Measurements from ENCODE around the gene GRHL1. TPM values are rescaled to one million over a fixed set of nuclear protein-coding genes. Genes with fewer than 3 reads are reported as not detected.

GRHL1 gene
- total RNA-seq, 4 donors from 2014 or later = 0.29 to 1.0 (median 0.75) TPM

DNA sequence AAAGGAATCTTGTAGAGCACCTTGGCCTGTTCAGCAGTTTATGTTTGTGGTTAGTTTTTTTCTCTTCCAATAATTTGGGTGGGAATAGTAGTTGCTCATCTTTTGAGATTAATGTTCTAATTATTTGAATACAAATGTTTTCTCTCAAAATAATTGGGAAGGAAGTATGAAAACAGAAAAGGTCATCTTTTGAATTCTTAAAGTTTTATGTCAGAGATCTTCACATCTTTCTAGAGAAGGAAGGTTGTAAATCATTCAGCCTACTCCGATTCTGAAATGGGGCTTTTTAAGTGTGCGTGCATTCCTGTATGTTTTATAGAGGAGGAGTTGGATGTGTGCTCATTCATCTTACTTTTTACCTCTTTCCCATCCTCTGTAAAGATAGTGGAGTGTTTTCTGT is 29.0 kb downstream of the GRHL1 start:
- Histone ChIP-seq H3K4me3 (no peak overlapping the region), H3K4me1 (peaks cover 19 to 24% of the 10 kb centered on the region in 2 donors), H3K27ac (no peak overlapping the region), H3K36me3 (no peaks in the 10 kb centered on the region), H3K27me3 (no peaks in the 10 kb centered on the region), H3K9me3 (no peaks in the 10 kb centered on the region)
- in situ Hi-C loops (cut with MboI; ENCODE audit: low sequenced_read_pairs in 4 of 4) = loop anchor here in 2 of 4 donors (5.0 kb wide), 1 partner anchor 67 kb away; no protein-coding TSS in a partner anchor
- intact Hi-C loops (cut with DNase I; ENCODE audit: low total_unique reads) = no loop called here
- DNase-seq (no peak), ATAC-seq (no peak)
- no peak for TF ChIP-seq POLR2A (IDR thresholded peaks at IDR 0.05)
- TF ChIP-seq, protein P1, sequence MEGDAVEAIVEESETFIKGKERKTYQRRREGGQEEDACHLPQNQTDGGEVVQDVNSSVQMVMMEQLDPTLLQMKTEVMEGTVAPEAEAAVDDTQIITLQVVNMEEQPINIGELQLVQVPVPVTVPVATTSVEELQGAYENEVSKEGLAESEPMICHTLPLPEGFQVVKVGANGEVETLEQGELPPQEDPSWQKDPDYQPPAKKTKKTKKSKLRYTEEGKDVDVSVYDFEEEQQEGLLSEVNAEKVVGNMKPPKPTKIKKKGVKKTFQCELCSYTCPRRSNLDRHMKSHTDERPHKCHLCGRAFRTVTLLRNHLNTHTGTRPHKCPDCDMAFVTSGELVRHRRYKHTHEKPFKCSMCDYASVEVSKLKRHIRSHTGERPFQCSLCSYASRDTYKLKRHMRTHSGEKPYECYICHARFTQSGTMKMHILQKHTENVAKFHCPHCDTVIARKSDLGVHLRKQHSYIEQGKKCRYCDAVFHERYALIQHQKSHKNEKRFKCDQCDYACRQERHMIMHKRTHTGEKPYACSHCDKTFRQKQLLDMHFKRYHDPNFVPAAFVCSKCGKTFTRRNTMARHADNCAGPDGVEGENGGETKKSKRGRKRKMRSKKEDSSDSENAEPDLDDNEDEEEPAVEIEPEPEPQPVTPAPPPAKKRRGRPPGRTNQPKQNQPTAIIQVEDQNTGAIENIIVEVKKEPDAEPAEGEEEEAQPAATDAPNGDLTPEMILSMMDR (IDR thresholded peaks at IDR 0.05 in 4 of 5, conservative IDR thresholded peaks at IDR 0.05 in 1 of 5) = no peak

DNA sequence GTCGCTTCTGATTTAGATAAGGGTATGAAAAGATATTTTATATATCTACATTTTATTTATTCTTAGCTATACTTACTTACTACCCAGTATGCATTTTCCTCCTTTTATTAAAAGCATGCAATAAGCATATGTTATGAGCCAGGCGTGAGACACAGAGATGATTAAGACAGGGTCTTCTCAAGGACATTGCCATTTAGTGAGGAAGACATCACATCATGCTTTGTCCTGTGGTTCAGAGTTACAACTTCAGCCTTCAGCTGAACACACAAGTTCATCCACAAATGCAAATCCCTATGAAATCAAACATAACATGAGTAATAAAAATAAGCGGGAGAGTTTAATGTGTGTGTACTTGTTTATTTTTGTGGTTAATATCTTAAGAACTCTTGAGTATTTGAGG is 30.2 kb downstream of the GRHL1 start:
- no peak overlapping the region for H3K27ac ChIP-seq
- H3K9me3 ChIP-seq = no peaks in the 10 kb centered on the region
- no peak overlapping the region for H3K4me3 ChIP-seq
- TF ChIP-seq POLR2A (IDR thresholded peaks at IDR 0.05) = no peak
- TF ChIP-seq, protein P1 (IDR thresholded peaks at IDR 0.05 in 4 of 5, conservative IDR thresholded peaks at IDR 0.05 in 1 of 5) = no peak
- H3K27me3 ChIP-seq = no peaks in the 10 kb centered on the region
- ATAC-seq = no peak
- no peaks in the 10 kb centered on the region for H3K36me3 ChIP-seq
- DNase-seq = no peak
- in situ Hi-C loops (cut with MboI; ENCODE audit: low sequenced_read_pairs in 4 of 4) = loop anchor here in 2 of 4 donors (5.0 kb wide), 1 partner anchor 66 kb away; no protein-coding TSS in a partner anchor
- H3K4me1 ChIP-seq = peaks cover 12 to 22% of the 10 kb centered on the region in 2 donors
- intact Hi-C loops (cut with DNase I; ENCODE audit: low total_unique reads) = no loop called here

DNA sequence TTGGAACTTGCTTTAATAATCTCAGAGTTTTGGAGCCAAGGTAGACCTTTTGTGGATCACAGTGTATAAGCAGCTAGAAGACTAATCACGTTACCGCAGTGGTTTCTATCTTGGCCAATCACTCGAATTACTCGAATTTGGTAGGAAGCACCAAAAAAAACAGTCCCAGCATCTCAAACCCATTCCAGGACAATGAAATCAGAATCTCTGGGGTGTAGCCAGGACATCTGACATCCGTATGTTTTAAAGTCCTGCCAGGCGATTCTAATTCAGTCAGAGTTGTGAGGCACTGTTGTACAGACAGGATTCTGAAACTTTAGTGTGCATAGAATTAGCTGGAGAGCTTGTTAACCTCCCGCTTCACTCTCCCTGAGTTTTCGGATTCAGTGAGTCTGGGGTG is 30.8 kb downstream of the GRHL1 start:
- intact Hi-C loops (cut with DNase I; ENCODE audit: low total_unique reads) = no loop called here
- H3K36me3 ChIP-seq = no peaks in the 10 kb centered on the region

DNA sequence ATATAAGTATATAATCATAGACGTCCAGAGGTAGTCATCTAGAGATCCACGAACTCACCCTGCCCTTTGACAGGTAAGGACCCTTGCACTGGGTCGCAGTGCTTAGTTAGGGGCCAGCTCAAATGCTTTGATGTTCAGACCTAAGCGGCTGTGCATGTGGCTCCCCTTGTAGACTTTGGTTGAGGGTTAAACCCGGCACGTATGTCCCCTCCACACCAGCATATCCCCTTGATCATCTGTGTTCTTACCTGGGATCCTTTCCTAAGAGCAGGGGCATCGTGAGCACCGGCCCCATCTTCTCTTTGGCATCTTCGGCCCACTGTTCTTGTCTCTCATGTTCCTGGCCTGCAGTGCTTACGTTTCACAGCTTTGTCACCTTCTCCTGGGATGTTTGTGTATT is 31.4 kb downstream of the GRHL1 start:
- intact Hi-C loops (cut with DNase I; ENCODE audit: low total_unique reads) = no loop called here
- in situ Hi-C loops (cut with MboI; ENCODE audit: low sequenced_read_pairs in 4 of 4) = loop anchor here in 2 of 4 donors (5.0 kb wide), 1 partner anchor 64 kb away; no protein-coding TSS in a partner anchor
- Histone ChIP-seq H3K27ac (peak overlapping the region in 1 of 4 donors; percentile 15), H3K36me3 (no peaks in the 10 kb centered on the region), H3K4me1 (peaks cover 12 to 22% of the 10 kb centered on the region in 2 donors), H3K4me3 (no peak overlapping the region), H3K9me3 (no peaks in the 10 kb centered on the region), H3K27me3 (no peaks in the 10 kb centered on the region)
- TF ChIP-seq, protein P1 (IDR thresholded peaks at IDR 0.05 in 4 of 5, conservative IDR thresholded peaks at IDR 0.05 in 1 of 5) = no peak
- no peak for TF ChIP-seq POLR2A (IDR thresholded peaks at IDR 0.05)
- no peak for DNase-seq
- no peak for ATAC-seq

More for the DNA sequence above, 30.8 kb downstream of the GRHL1 start:
- Histone ChIP-seq H3K27me3 (no peaks in the 10 kb centered on the region), H3K9me3 (no peaks in the 10 kb centered on the region), H3K4me3 (no peak overlapping the region), H3K27ac (peak overlapping the region in 1 of 4 donors; percentile 5), H3K4me1 (peaks cover 12 to 22% of the 10 kb centered on the region in 2 donors)
- no peak for DNase-seq
- in situ Hi-C loops (cut with MboI; ENCODE audit: low sequenced_read_pairs in 4 of 4) = loop anchor here in 2 of 4 donors (5.0 kb wide), 1 partner anchor 65 kb away; no protein-coding TSS in a partner anchor
- TF ChIP-seq, protein P1 (IDR thresholded peaks at IDR 0.05 in 4 of 5, conservative IDR thresholded peaks at IDR 0.05 in 1 of 5) = no peak
- ATAC-seq = peak; percentile 37 to 46
